Common myeloid progenitor, CD34-positive (primary cell): ENCODE results near the gene ANKRD42.
"Not testable (repeated sequence)": the region's sequence is repeated elsewhere in the genome, so short reads cannot be mapped to it uniquely, and the experiment has no call there.

Experiments
- CTCF ChIA-PET: fragments of 350-600 bp; sonication (Branson Sonifier 250); formaldehyde crosslinking; loops from one replicate; lab custom pipeline; 2021; ENCODE audit warnings: antibody characterized with exemption; lab: Charles Lee
- POLR2A ChIA-PET: fragments of 350-600 bp; sonication (Branson Sonifier 250); formaldehyde crosslinking; loops from one replicate; lab custom pipeline; 2021; ENCODE audit warnings: antibody characterized with exemption; lab: Charles Lee
- DNase-seq, 3 donors: peaks; one replicate each; pipeline versions ENCODE4 v3.0.0 to v3.0.0-alpha.2; 2013
- H3K27ac ChIP-seq, 2 experiments: 1 replicate in 1 of 2; 2 replicates in 1 of 2; pipeline ENCODE4 v1.7.0; 2013; ENCODE audit warnings: inconsistent platforms in 2 of 2, low read length in 2 of 2, mild to moderate bottlenecking in 2 of 2, low read depth in 1 of 2, moderate library complexity in 1 of 2; ENCODE audit not compliant: severe bottlenecking in 2 of 2, insufficient read depth in 1 of 2, poor library complexity in 1 of 2
- H3K27me3 ChIP-seq, 5 experiments: replicated peaks in 2 of 5; 1 replicate in 3 of 5; 2 replicates in 2 of 5; pipeline versions ENCODE4 v1.6.1 to v1.7.0; 2013; ENCODE audit warnings: low read length in 4 of 5, mild to moderate bottlenecking in 2 of 5, moderate library complexity in 2 of 5, inconsistent platforms in 1 of 5; ENCODE audit not compliant: insufficient read depth in 5 of 5, control insufficient read depth in 4 of 5
- H3K36me3 ChIP-seq, 4 experiments: 1 replicate in 2 of 4; 2 replicates in 2 of 4; pipeline versions ENCODE4 v1.6.1 to v1.7.0; 2013; ENCODE audit warnings: low read length in 3 of 4, control low read depth in 1 of 4, mild to moderate bottlenecking in 1 of 4; ENCODE audit not compliant: control insufficient read depth in 4 of 4, insufficient read depth in 4 of 4
- H3K4me1 ChIP-seq, 4 experiments: 1 replicate in 3 of 4; 2 replicates in 1 of 4; pipeline versions ENCODE4 v1.6.1 to v1.7.1; 2013; ENCODE audit warnings: low read length in 3 of 4, mild to moderate bottlenecking in 3 of 4, control low read depth in 1 of 4, inconsistent platforms in 1 of 4, moderate library complexity in 1 of 4; ENCODE audit not compliant: control insufficient read depth in 4 of 4, insufficient read depth in 4 of 4; ENCODE audit errors: control extremely low read depth in 1 of 4
- H3K4me3 ChIP-seq, 7 experiments: 1 replicate in 4 of 7; 2 replicates in 3 of 7; pipeline versions ENCODE4 v1.5.1 to v1.7.0; 2013; ENCODE audit warnings: mild to moderate bottlenecking in 7 of 7, low read length in 6 of 7, moderate library complexity in 6 of 7, inconsistent platforms in 2 of 7, low read depth in 2 of 7, control low read depth in 1 of 7; ENCODE audit not compliant: insufficient read depth in 4 of 7, control insufficient read depth in 1 of 7; ENCODE audit errors: extremely low read depth in 1 of 7
- H3K9me3 ChIP-seq, 5 experiments: 1 replicate in 4 of 5; 2 replicates in 1 of 5; pipeline versions ENCODE4 v1.6.1 to v1.7.1; 2013; ENCODE audit warnings: low read length in 4 of 5, mild to moderate bottlenecking in 2 of 5, inconsistent platforms in 1 of 5, low read depth in 1 of 5, moderate library complexity in 1 of 5; ENCODE audit not compliant: control insufficient read depth in 4 of 5, insufficient read depth in 2 of 5; ENCODE audit errors: control extremely low read depth in 1 of 5
- WGBS: methylation state at CpG from one replicate; pipeline ENCODE4 v1.1.5; 2013; ENCODE audit not compliant: insufficient coverage; 5-methylcytosine and 5-hydroxymethylcytosine counted together

The ANKRD42 gene

GRCh38 chr11:83252941-83253340 lies 59.4 kb downstream of the ANKRD42 start:
- no peaks in the 10 kb centered on the region for H3K27me3 ChIP-seq
- peaks cover 0 to 7% (median 4%) of the 10 kb centered on the region in 4 experiments for H3K36me3 ChIP-seq
- no peak overlapping the region for H3K27ac ChIP-seq
- no peak for DNase-seq
- ChIA-PET CTCF (interaction anchor here (0.8 to 1.0 kb wide), 3 partner anchors 9 to 46 kb away, joined by 3 to 4 read pairs (median 3); no protein-coding TSS in a partner anchor), POLR2A (no interaction called here)
- H3K4me1 ChIP-seq, result no peaks in the 10 kb centered on the region
- no peaks in the 10 kb centered on the region for H3K9me3 ChIP-seq
- H3K4me3 ChIP-seq, result no peak overlapping the region
- 100% methylated on average over 2 of the region's 2 CpGs for WGBS

- ChIA-PET CTCF (interaction anchor here (0.6 to 1.4 kb wide), 2 partner anchors 15 to 18 kb away, joined by 3 read pairs; no protein-coding TSS in a partner anchor), POLR2A (no interaction called here)
- WGBS, result 100% methylated on average over 2 of the region's 3 CpGs
- Histone ChIP-seq H3K36me3 (peaks cover 0 to 26% (median 12%) of the 10 kb centered on the region in 4 experiments), H3K27me3 (no peaks in the 10 kb centered on the region), H3K9me3 (no peaks in the 10 kb centered on the region), H3K4me3 (no peak overlapping the region), H3K27ac (no peak overlapping the region), H3K4me1 (no peaks in the 10 kb centered on the region)
- DNase-seq, result no peak
Measured at GRCh38 chr11:83255366-83255765, 61.9 kb downstream of the ANKRD42 start.

DNA sequence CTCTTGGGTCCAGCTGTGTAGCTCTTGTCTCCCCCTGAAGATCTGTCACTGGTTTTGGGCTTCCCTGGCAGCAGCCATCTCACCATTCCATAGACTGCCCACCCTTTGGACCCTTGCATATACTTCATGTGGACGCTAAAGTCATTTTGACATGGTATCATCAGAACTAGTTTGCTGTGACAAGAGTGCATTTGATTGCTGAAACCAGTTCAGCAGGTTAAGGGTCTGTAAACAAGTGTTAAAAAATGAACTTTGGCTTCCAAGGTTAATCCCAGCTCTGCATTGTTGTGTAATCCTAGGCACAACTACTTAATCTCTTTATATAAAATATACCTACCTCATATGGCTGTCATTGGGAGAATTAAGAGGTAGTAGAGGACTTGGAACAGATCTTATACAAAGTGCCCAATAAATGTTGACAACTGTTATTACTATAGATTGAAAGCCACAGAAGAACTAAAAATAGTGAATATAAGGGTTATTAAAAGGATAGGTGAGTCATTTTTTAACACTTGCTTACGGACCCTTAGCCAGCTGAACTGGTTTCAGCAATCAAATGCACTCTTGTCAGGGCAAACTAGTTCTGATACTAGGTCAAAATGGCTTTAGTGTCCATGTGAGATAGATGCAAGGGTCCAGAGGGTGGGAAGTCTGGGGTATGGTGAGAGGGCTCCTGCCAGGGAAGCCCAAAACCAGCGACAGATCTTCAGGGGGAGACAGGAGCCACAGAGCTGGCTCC lies 63.3 kb downstream of the ANKRD42 start:
- Histone ChIP-seq H3K4me3 (no peak overlapping the region), H3K36me3 (peaks cover 0 to 32% (median 12%) of the 10 kb centered on the region in 4 experiments), H3K27me3 (no peaks in the 10 kb centered on the region), H3K27ac (no peak overlapping the region), H3K4me1 (no peaks in the 10 kb centered on the region), H3K9me3 (no peaks in the 10 kb centered on the region)
- DNase-seq, result no peak
- POLR2A ChIA-PET, result no interaction called here
- CTCF ChIA-PET, result interaction anchor here (0.7 to 1.7 kb wide), 5 partner anchors 16 to 552 kb away, joined by 3 to 4 read pairs (median 3); no protein-coding TSS in a partner anchor
- 90% methylated on average over 2 of the region's 3 CpGs for WGBS

DNA sequence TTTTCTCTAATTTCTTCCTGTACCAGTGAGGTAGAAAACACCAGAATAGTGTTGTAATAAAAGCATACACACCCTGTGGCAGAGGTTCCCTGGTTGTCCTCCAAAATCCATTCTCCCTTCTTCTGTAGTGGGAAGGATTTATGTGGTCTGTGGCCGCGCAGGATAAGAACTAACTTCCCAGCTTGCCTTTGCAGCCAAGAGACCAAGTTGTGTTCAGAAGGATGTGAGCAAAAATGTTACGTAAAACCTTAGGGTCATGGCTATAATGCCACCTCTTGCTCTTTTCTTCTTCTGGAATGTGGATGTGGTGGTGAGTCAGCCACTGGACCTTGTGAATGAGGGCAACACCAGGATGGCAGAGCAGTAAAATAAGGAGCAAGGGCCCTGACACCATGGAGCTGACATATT lies 64.3 kb downstream of the ANKRD42 start:
- POLR2A ChIA-PET, result no interaction called here
- Histone ChIP-seq H3K27ac (no peak overlapping the region), H3K4me3 (no peak overlapping the region)

DNA sequence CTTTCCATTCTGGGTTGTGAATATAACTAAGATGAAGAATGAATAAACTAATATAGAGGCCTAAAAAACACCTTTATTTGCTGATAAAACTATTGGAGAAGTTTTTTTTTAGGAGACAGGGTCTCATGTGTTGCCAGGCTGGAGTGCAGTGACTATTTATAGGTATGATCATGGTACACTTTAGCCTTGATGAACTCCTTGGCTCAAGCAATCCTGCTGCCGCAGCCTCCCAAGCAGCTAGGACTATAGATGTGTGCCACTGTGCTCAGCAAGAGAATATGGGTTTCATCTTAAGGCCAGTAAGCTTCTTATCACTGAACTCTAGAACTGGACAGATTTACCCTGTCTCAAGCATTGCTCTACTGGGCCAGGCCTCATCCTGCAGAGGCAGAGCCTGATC lies 66.0 kb downstream of the ANKRD42 start:
- Histone ChIP-seq H3K27me3 (no peaks in the 10 kb centered on the region), H3K36me3 (peaks cover 10 to 48% (median 19%) of the 10 kb centered on the region in 4 experiments), H3K9me3 (no peaks in the 10 kb centered on the region), H3K4me1 (no peaks in the 10 kb centered on the region), H3K4me3 (no peak overlapping the region), H3K27ac (no peak overlapping the region)
- WGBS, result no CpG with 5 or more reads among the region's 1 CpG
- POLR2A ChIA-PET, result no interaction called here
- CTCF ChIA-PET, result interaction anchor here (1.0 kb wide), 1 partner anchor 180 kb away, joined by 4 read pairs; no protein-coding TSS in a partner anchor
- no peak for DNase-seq

More for the DNA sequence above, 64.3 kb downstream of the ANKRD42 start:
- WGBS, result no CpG with 5 or more reads among the region's 3 CpGs
- H3K9me3 ChIP-seq, result no peaks in the 10 kb centered on the region
- peaks cover 0 to 36% (median 12%) of the 10 kb centered on the region in 4 experiments for H3K36me3 ChIP-seq
- no peaks in the 10 kb centered on the region for H3K4me1 ChIP-seq
- no peaks in the 10 kb centered on the region for H3K27me3 ChIP-seq
- DNase-seq, result no peak
- CTCF ChIA-PET, result interaction anchor here (0.8 to 1.7 kb wide), 4 partner anchors 8 to 24 kb away, joined by 3 to 5 read pairs (median 4); no protein-coding TSS in a partner anchor

DNA sequence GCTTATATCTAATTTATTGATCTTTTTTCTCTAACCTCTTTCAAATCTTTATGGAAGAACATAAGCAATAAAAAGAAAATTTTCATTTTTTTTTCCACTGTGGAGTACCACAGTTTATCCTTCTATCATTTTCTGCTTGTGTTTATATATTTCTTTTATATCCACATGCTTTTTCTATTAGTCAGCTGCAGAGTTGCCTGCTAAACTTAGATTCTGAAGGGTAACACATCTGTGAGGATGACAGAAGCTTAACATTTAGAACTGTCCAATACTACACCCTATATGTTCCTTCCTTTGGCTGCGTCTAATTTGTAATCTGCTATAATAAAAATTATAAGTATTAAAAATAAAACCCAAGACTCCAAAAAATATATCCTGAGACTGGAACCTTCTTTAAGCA lies 71.8 kb downstream of the ANKRD42 start:
- Histone ChIP-seq H3K9me3 (no peaks in the 10 kb centered on the region), H3K27me3 (no peaks in the 10 kb centered on the region), H3K4me1 (no peaks in the 10 kb centered on the region), H3K27ac (no peak overlapping the region), H3K36me3 (peaks cover 8 to 45% (median 18%) of the 10 kb centered on the region in 4 experiments), H3K4me3 (no peak overlapping the region)
- ChIA-PET CTCF (interaction anchor here (1.2 to 1.3 kb wide), 2 partner anchors 10 to 16 kb away, joined by 3 read pairs; no protein-coding TSS in a partner anchor), POLR2A (interaction anchor here (0.7 kb wide), 1 partner anchor 11 kb away, joined by 3 read pairs; no protein-coding TSS in a partner anchor)
- no CpG with 5 or more reads among the region's 1 CpG for WGBS
- DNase-seq, result no peak

GRCh38 chr11:83269080-83269479 lies 75.6 kb downstream of the ANKRD42 start:
- POLR2A ChIA-PET, result interaction anchor here (0.7 kb wide), 1 partner anchor 49 kb away, joined by 3 read pairs; no protein-coding TSS in a partner anchor
- peaks cover 6 to 44% (median 21%) of the 10 kb centered on the region in 4 experiments for H3K36me3 ChIP-seq
- not testable (repeated sequence) for DNase-seq, H3K27ac ChIP-seq, H3K4me3 ChIP-seq, H3K9me3 ChIP-seq, H3K4me1 ChIP-seq, H3K27me3 ChIP-seq
- WGBS, result no CpG with 5 or more reads among the region's 2 CpGs
- CTCF ChIA-PET, result interaction anchor here (2.1 kb wide), 1 partner anchor 13 kb away, joined by 5 read pairs; no protein-coding TSS in a partner anchor
